Keratinocyte (primary cell): Measurements from ENCODE around the gene TMEM220.

Source experiments
- CTCF ChIP-seq, 3 experiments: IDR thresholded peaks in 1 of 3; conservative IDR thresholded peaks in 1 of 3; optimal IDR thresholded peaks in 1 of 3; 2 replicates in 2 of 3; 3 replicates in 1 of 3; pipeline versions ENCODE3 to v1.5.1; 2011; ENCODE audit warnings: low read length in 3 of 3, mild to moderate bottlenecking in 3 of 3, moderate library complexity in 2 of 3, control low read depth in 1 of 3, inconsistent platforms in 1 of 3; ENCODE audit not compliant: insufficient read depth in 2 of 3; ENCODE audit errors: extremely low read depth in 1 of 3
- EZH2 ChIP-seq: IDR thresholded peaks from one replicate; pipeline ENCODE4 v1.6.1; 2012; ENCODE audit warnings: inconsistent platforms, mild to moderate bottlenecking, low read length, moderate library complexity

DNA sequence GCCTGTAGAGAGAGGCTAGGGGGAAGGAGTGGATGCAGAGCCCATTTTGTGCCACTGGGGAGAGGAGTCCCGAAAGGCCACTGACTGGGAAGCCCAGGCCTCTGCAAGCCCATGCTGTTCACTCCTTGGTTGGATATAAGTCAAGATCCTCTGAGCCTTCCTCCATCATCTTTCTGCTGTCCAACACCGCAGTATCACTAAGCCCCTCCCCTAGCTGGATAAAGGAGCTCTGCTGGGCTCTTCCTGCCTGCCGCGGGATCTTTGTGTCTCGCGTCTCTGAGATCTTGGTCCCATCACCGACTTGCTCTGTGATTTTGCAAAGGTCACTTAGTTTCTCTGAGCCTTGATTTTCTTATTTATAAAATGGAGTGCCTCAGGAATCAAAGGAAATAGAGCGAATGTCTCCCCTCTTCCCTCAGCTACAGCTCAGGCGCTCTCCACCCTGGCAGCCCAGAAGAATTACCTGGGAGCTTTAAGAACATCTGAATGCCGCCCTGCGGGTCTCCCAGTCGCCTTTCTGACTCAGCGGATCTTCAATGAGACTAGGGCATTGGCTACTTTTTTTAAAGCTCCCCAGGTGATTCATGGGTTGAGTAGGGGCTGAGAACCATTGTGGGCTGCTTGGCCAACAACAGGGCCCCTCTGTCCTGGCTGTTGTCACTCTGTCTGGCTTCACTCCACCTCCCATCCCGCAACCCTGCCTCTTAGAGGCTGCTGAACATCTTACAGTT is 25.2 kb upstream of the TMEM220 start:
- TF ChIP-seq CTCF (optimal IDR thresholded peaks at IDR 0.05 in 1 of 3, IDR thresholded peaks at IDR 0.05 in 1 of 3, conservative IDR thresholded peaks at IDR 0.05 in 1 of 3; ENCODE audit: extremely low read depth in 1 of 3, insufficient read depth in 2 of 3, low read length in 3 of 3) (no peak), EZH2 (no peak)
